ENCODE data around the gene GFM2.
"Not testable (repeated sequence)": the region's sequence is repeated elsewhere in the genome, so short reads cannot be mapped to it uniquely, and the experiment has no call there.

GFM2 gene, protein sequence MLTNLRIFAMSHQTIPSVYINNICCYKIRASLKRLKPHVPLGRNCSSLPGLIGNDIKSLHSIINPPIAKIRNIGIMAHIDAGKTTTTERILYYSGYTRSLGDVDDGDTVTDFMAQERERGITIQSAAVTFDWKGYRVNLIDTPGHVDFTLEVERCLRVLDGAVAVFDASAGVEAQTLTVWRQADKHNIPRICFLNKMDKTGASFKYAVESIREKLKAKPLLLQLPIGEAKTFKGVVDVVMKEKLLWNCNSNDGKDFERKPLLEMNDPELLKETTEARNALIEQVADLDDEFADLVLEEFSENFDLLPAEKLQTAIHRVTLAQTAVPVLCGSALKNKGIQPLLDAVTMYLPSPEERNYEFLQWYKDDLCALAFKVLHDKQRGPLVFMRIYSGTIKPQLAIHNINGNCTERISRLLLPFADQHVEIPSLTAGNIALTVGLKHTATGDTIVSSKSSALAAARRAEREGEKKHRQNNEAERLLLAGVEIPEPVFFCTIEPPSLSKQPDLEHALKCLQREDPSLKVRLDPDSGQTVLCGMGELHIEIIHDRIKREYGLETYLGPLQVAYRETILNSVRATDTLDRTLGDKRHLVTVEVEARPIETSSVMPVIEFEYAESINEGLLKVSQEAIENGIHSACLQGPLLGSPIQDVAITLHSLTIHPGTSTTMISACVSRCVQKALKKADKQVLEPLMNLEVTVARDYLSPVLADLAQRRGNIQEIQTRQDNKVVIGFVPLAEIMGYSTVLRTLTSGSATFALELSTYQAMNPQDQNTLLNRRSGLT

GRCh38 chr5:74766849-74767578, at the start of gene GFM2, which contains the start of gene NSA2:
TSS of gene GFM2 (minus strand) at chr5:74767117. CDS start at chr5:74763742, 3,375 bp downstream.
TSS of gene NSA2 (plus strand) at chr5:74767249. CDS start at chr5:74767361, 112 bp downstream.
- DNase-seq = peak; percentile 90

DNA sequence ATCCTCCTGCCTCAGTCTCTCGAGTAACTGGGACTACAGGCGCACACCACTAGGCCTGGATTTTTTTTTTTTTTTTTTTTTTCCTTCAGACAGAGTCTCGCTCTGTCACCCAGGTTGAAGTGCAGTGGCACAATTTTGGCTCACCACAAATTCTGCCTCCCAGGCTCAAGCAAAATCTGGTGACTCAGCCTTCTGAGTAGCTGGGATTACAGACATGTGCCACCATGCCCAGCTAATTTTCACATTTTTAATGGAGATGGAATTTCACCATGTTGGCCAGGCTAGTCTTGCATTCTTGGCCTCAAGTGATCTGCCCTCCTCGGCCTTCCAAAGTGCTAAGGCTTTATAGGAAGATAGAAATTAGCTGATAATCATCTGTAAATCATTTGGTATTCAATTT, 44.0 kb upstream of the GFM2 start:
- DNase-seq = no peak

GRCh38 chr5:74801941-74802340, 35.0 kb upstream of the GFM2 start:
- no peak for DNase-seq

- no peak for DNase-seq
These were observed 34.3 kb upstream of the GFM2 start for GRCh38 chr5:74801197-74801596.

- DNase-seq = no peak
These were observed 32.3 kb upstream of the GFM2 start for GRCh38 chr5:74798977-74799911.

DNA sequence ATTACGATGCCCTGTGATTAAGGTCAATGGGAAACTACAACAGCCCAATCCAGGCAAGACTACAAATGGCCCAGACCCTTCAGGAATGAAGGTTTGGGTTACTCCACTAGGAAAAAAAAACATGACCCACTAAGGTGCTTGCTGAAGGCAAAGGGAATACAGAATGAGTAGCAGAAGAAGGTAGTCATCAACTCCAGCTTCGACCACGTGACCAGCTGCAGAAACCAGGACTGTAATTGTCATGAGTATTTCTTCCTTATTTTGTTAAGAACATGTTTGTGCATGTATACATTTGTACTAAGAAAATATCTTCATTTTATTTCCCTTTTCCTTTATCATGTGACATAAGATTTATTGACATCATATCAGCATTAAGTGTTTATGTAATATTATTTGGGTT, 24.8 kb upstream of the GFM2 start:
- DNase-seq = not testable (repeated sequence)

- DNase-seq = no peak
These were observed 20.5 kb upstream of the GFM2 start for GRCh38 chr5:74787424-74787823.

DNA sequence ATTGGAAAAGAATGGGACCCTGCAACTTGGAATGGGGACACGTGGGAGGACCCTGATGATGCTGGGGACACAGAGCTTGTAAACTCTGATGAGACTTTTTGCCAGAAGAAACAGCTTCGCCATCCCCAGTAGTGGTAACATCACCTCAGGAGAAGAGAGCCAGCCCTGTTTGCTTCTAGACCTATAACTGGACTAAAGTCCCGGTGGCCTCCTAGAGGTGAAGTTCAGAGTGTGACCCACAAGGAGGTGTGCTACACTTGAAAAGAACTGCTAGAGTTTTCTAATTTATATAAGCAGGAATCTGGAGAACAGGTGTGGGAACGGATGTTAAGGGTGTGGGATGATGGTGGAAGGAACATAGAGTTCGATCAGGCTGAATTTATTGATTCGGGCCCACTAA, 19.9 kb upstream of the GFM2 start:
- no peak for DNase-seq

GRCh38 chr5:74778609-74779008, 11.7 kb upstream of the GFM2 start:
- DNase-seq = no peak

DNA sequence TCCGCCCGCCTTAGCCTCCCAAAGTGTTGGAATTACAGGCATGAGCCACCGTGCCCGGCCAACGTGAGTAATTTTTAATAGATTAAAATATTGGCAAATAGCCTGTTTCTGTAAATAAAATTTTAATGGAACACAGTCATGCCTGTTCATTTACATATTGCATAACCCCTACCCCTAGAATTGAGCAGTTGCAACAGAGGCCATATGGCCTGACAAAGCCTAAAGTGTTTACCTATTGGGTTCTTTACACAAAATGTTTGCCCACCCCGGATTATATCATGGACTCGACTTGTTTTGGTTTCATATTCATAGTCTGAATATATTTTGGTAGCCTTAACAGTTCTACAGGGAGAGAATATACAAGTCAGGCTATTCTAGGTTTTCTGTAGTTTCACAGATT, 5.4 kb upstream of the GFM2 start:
- no peak for DNase-seq

- peak; percentile 46 for DNase-seq
These were observed 629 bp upstream of the GFM2 start for GRCh38 chr5:74767579-74767913.

DNA sequence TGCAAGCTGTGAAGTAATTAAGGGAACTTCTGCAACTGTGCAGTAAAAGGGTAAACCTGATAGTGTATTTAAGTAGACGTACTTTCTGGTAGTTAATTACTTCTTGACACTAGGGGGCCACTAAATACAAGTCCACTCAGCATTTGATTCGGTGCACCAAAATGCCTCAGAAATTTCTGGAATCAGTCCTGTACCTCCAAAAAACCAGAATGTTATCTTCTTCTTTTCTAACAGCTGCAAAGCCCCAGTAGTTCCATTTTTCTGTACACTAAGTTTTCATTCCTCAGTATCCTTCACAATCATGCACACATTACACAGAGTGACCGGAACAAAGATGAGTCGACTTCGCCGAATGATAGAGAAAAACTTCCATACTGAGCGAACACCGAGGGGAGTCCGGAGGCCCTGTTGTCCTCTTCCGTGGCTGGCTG, 484 bp downstream of the GFM2 start:
- peak; percentile 47 for DNase-seq

- DNase-seq = no peak
These were observed 988 bp downstream of the GFM2 start for GRCh38 chr5:74765929-74766328.

GRCh38 chr5:74765201-74765600, 1.7 kb downstream of the GFM2 start:
- DNase-seq = peak; percentile 16

DNA sequence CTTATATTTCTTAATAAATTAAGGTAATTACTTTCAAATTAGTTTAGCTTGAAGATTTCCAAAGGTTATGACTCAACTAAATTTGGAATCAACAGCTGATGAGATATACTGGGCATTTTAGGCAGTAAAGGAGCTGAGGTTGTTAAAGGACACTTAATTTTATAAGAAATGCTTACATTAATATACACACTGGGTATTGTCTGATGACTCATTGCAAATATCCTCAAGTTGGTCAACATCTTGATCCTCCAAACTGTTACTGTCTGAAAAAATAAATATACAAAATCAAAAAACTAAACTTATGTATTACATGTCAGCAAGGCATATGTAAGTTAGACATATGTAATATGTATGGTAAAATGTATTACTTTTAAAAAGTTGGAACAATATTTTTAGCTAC, 3.4 kb downstream of the GFM2 start:
- no peak for DNase-seq

DNA sequence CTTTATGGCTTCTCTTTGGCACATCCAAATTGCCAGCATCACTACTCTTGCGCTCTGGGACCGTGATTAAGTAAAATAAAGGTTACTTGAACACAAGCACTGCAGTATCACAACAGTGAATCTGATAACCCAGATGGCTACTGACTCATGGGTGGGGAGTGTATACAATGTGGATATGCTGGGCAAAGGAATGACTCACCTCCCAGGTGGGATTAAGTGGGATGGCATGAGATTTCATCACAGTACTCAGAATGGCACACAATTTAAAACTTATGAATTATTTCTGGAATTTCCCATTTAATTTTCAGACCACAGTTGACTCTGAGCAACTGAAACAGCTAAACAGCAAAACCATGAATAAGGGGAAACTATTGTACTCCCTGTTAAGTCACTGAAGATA, 4.3 kb downstream of the GFM2 start:
- DNase-seq = no peak

- no peak for DNase-seq
These were observed 5.7 kb downstream of the GFM2 start for GRCh38 chr5:74761241-74761640.

- DNase-seq = not testable (repeated sequence)
These were observed 18.2 kb downstream of the GFM2 start for GRCh38 chr5:74748742-74749141.

DNA sequence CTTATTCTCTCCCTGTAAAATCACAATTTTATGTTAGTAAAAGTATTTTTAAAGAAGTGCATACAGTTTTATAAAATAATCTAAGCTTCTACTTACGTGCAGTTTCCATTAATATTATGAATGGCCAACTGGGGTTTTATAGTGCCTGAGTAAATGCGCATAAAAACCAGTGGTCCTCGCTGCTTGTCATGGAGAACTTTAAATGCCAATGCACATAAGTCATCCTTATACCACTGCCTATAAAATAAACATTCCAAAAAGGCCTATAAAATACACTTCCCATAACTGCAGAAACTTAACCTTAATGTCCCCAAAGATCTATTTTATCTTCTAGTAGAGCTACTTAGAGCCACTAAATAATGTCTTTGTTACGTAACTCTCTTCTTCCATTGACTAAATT, 28.5 kb downstream of the GFM2 start:
- no peak for DNase-seq

GRCh38 chr5:74736759-74737158, 30.2 kb downstream of the GFM2 start:
- DNase-seq = no peak

- DNase-seq = no peak
These were observed 41.6 kb downstream of the GFM2 start for GRCh38 chr5:74725331-74725730.

GRCh38 chr5:74722271-74722670, 44.6 kb downstream of the GFM2 start:
- no peak for DNase-seq

Data from NCI-H146 (cell line).